ENCODE data around the gene TEX51. TPM values are rescaled to one million over a fixed set of nuclear protein-coding genes. Genes with fewer than 3 reads are reported as not detected.

Gene TEX51
- total RNA-seq, 1 donor from 2014 or later, result not detected

DNA sequence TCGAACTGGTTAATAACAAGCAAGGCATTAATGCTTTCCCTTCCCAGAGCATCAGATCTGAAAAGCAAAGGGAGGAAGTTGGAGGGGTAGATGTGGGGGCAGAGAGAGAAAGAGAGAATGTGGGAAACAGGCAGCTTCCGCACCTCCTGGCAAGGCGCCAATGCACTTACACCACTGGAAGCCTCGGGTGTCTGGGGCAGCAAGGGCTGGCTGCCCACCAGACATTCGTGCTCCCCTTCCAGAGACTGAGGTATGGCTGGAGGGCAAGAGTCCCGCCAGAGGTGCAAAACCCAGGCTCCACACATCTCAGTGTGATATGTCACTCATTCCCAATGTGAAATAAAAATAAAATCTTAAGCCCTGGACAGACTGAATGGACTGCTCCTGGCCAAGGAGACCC lies 46.4 kb downstream of the TEX51 start:
- peaks cover 8% of the 10 kb centered on the region for H3K4me1 Mint-ChIP-seq (ENCODE audit: unreplicated experiment)
- H3K36me3 Mint-ChIP-seq (ENCODE audit: unreplicated experiment), result no peaks in the 10 kb centered on the region
- peaks cover 7% of the 10 kb centered on the region for H3K9me3 Mint-ChIP-seq (ENCODE audit: unreplicated experiment)
- H3K4me3 Mint-ChIP-seq (ENCODE audit: unreplicated experiment), result no peak overlapping the region
- DNase-seq (ENCODE audit: extremely low spot score, unreplicated experiment), result no peak
- TF ChIP-seq, protein P1, sequence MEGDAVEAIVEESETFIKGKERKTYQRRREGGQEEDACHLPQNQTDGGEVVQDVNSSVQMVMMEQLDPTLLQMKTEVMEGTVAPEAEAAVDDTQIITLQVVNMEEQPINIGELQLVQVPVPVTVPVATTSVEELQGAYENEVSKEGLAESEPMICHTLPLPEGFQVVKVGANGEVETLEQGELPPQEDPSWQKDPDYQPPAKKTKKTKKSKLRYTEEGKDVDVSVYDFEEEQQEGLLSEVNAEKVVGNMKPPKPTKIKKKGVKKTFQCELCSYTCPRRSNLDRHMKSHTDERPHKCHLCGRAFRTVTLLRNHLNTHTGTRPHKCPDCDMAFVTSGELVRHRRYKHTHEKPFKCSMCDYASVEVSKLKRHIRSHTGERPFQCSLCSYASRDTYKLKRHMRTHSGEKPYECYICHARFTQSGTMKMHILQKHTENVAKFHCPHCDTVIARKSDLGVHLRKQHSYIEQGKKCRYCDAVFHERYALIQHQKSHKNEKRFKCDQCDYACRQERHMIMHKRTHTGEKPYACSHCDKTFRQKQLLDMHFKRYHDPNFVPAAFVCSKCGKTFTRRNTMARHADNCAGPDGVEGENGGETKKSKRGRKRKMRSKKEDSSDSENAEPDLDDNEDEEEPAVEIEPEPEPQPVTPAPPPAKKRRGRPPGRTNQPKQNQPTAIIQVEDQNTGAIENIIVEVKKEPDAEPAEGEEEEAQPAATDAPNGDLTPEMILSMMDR (IDR thresholded peaks at IDR 0.05), result no peak
- peaks cover 47% of the 10 kb centered on the region for H3K27me3 Mint-ChIP-seq (ENCODE audit: unreplicated experiment)
- no peak overlapping the region for H3K27ac Mint-ChIP-seq (ENCODE audit: unreplicated experiment)

DNA sequence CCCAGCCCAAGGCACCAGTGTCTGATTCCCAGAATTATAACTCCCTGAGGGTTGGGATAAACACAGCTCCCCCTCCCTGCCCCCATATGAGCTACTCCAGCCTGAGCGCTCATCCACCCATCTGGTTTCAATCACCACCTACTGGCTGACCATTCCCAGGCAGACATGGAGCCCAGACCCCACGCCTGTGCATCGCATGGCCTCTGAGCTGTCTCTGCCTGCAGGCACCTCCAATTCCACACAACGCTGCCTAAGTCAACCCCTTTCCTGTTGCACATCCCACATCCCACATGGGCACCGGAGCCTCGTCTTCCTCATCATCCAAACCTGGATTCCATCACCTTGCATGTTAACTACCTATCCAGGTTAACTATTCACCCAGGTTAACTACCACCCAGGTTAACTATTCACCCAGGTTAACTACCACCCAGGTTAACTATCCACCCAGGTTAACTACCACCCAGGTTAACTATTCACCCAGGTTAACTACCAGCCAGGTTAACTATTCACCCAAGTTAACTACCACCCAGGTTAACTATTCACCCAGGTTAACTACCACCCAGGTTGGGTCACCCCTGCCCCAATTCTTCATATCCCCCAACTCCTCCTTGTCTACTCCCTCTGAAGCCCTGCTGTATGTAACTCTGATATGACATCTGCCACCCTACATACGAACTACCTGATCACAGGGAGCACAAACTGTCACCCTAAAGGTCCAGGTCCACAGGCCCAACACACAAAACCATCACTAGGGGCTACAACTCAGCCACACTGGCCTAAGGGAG lies 47.8 kb downstream of the TEX51 start:
- Mint-ChIP-seq H3K4me1 (ENCODE audit: unreplicated experiment) (peaks cover 8% of the 10 kb centered on the region), H3K27me3 (ENCODE audit: unreplicated experiment) (peaks cover 44% of the 10 kb centered on the region), H3K27ac (ENCODE audit: unreplicated experiment) (no peak overlapping the region), H3K36me3 (ENCODE audit: unreplicated experiment) (no peaks in the 10 kb centered on the region), H3K9me3 (ENCODE audit: unreplicated experiment) (peaks cover 7% of the 10 kb centered on the region), H3K4me3 (ENCODE audit: unreplicated experiment) (no peak overlapping the region)
- no peak for DNase-seq (ENCODE audit: extremely low spot score, unreplicated experiment)
- TF ChIP-seq, protein P1 (IDR thresholded peaks at IDR 0.05), result no peak

DNA sequence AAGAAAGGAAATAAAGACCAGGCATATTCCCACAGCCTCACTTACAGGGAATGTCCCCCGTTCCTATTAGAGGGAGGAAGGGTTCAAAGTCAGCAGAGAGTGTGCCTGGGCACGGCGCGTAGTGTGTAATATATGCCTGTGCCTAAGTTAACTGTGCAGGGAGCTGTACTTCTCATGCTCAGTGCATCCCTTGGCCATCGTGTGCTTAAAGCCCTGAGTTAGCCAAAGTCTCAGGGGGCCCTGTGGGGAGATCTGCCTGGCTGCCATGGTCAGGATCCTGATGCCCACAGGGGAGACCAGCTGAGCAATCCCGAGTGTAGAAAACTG lies 48.4 kb downstream of the TEX51 start:
- Mint-ChIP-seq H3K27me3 (ENCODE audit: unreplicated experiment) (peaks cover 44% of the 10 kb centered on the region), H3K36me3 (ENCODE audit: unreplicated experiment) (no peaks in the 10 kb centered on the region), H3K27ac (ENCODE audit: unreplicated experiment) (no peak overlapping the region), H3K4me3 (ENCODE audit: unreplicated experiment) (no peak overlapping the region), H3K9me3 (ENCODE audit: unreplicated experiment) (peaks cover 7% of the 10 kb centered on the region), H3K4me1 (ENCODE audit: unreplicated experiment) (peaks cover 8% of the 10 kb centered on the region)
- no peak for DNase-seq (ENCODE audit: extremely low spot score, unreplicated experiment)
- TF ChIP-seq, protein P1 (IDR thresholded peaks at IDR 0.05), result no peak

DNA sequence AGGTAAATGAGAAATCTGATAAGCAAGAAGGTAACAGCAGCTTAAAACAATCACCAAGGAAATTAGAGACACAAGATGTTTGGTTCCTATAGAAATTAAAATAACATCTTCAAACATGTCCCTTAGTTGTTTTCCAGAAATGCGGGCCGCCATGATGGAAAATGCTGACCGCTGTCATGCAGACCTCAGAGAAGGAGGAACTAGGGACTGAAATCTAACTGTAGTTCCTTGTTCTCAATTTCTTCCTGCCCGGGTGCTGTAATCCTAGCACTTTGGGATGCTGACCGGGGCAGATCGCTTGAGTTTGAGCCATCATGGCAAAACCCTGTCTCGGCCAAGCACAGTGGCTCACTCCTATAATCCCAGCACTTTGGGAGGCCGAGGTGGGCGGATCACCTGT lies 51.1 kb downstream of the TEX51 start:
- Mint-ChIP-seq H3K27ac (ENCODE audit: unreplicated experiment) (no peak overlapping the region), H3K36me3 (ENCODE audit: unreplicated experiment) (no peaks in the 10 kb centered on the region), H3K4me3 (ENCODE audit: unreplicated experiment) (no peak overlapping the region), H3K9me3 (ENCODE audit: unreplicated experiment) (no peaks in the 10 kb centered on the region), H3K4me1 (ENCODE audit: unreplicated experiment) (peaks cover 8% of the 10 kb centered on the region), H3K27me3 (ENCODE audit: unreplicated experiment) (peaks cover 49% of the 10 kb centered on the region)
- no peak for DNase-seq (ENCODE audit: extremely low spot score, unreplicated experiment)
- TF ChIP-seq, protein P1 (IDR thresholded peaks at IDR 0.05), result no peak

DNA sequence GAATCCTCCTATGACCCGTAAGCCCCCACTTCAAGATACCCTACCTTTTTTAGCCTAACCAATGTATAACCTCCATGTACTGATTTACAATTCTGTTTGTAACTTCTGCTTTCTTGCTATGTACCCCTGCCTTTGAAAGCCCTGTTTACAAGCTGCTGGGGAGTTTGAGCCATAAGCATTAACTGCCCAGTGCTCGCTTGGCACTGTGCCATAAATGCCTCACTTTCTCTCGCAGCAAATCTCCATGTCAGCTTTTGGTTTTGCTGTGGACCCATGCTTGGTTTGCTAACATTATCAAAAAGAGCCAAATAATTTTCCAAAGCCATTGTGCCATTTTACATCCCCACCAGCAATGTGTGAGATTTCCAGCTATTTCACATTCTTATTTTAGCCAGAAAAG lies 51.8 kb downstream of the TEX51 start:
- Mint-ChIP-seq H3K27ac (ENCODE audit: unreplicated experiment) (no peak overlapping the region), H3K4me3 (ENCODE audit: unreplicated experiment) (no peak overlapping the region), H3K27me3 (ENCODE audit: unreplicated experiment) (peaks cover 57% of the 10 kb centered on the region), H3K9me3 (ENCODE audit: unreplicated experiment) (no peaks in the 10 kb centered on the region), H3K4me1 (ENCODE audit: unreplicated experiment) (peaks cover 8% of the 10 kb centered on the region), H3K36me3 (ENCODE audit: unreplicated experiment) (no peaks in the 10 kb centered on the region)
- DNase-seq (ENCODE audit: extremely low spot score, unreplicated experiment), result no peak
- TF ChIP-seq, protein P1 (IDR thresholded peaks at IDR 0.05), result no peak

Other genes starting within 250 kb of the TEX51 start
- gene GYPC, start 242.7 kb upstream of the TEX51 start, total RNA-seq, result 110 and 114 TPM in 2 replicates
- gene BIN1, start 208.3 kb downstream of the TEX51 start, total RNA-seq, result 101 TPM in 2 replicates

All from osteocyte (in vitro differentiated cells).